Vagina (tissue), 2 donors: ENCODE measurements around the gene RAB3IL1. TPM values are rescaled to one million over a fixed set of nuclear protein-coding genes. Genes with fewer than 3 reads are reported as not detected.

ENCODE experiments used
- DNase-seq, 2 donors: peaks; one replicate each; pipeline ENCODE4 v3.0.0-alpha.2; 2017; ENCODE audit errors: extremely low spot score in 2 of 2
- H3K27ac ChIP-seq: fragments of 200-600 bp; sonication (generic); one replicate; pipeline ENCODE4 v1.5.1; 2019
- H3K27me3 ChIP-seq: fragments of 200-600 bp; sonication (generic); one replicate; pipeline ENCODE4 v1.5.1; 2019
- H3K36me3 ChIP-seq, 2 donors: fragments of 200-600 bp; sonication (generic); one replicate each; pipeline ENCODE4 v1.5.1; 2017 to 2019
- H3K4me1 ChIP-seq: fragments of 200-600 bp; sonication (generic); one replicate; pipeline ENCODE4 v1.5.1; 2019
- H3K4me3 ChIP-seq, 2 donors: fragments of 200-600 bp; sonication (generic); 1 replicate in 1 of 2; 2 replicates in 1 of 2; pipeline ENCODE4 v1.5.1; 2016 to 2019
- H3K9me3 ChIP-seq: fragments of 200-600 bp; sonication (generic); one replicate; pipeline ENCODE4 v1.5.1; 2019
- POLR2A ChIP-seq, 2 donors: fragments of 450-650 bp; IDR thresholded peaks; one replicate each; pipeline ENCODE4 v1.6.1; 2017; ENCODE audit warnings: antibody characterized with exemption in 2 of 2, mild to moderate bottlenecking in 2 of 2, moderate library complexity in 2 of 2
- POLR2AphosphoS5 ChIP-seq, 2 donors: sonication (generic); formaldehyde crosslinking; IDR thresholded peaks; one replicate each; pipeline ENCODE4 v1.9.0; 2017; ENCODE audit warnings: antibody characterized with exemption in 2 of 2, mild to moderate bottlenecking in 2 of 2, low read depth in 1 of 2; ENCODE audit not compliant: insufficient read depth in 1 of 2
- intact Hi-C: fragments of 100-400 bp; cut with DNase I; formaldehyde crosslinking; loops from one replicate; pipeline ENCODE4 v1.15.1; 2023
- total RNA-seq: library from RNA; depleted of rRNA; stranded (reverse); fragments of >200 nt; gene quantifications from one replicate; pipeline ENCODE4 v1.2.3, GENCODE V29; 2016
- TF ChIP-seq, protein P1 (sequence below), 3 experiments: fragments of 450-650 bp in 2 of 3; fragments of 200-600 bp in 1 of 3; sonication (generic) in 1 of 3; IDR thresholded peaks; one replicate each; pipeline ENCODE4 v1.5.1; 2017 to 2019; ENCODE audit warnings: antibody characterized with exemption in 3 of 3, mild to moderate bottlenecking in 2 of 3, moderate library complexity in 2 of 3

Gene RAB3IL1
- total RNA-seq, 1 donor from 2014 or later: 32.2 TPM

- intact Hi-C loops: no loop called here
- Histone ChIP-seq H3K4me3 (no peak overlapping the region), H3K36me3 (peaks cover 0 to 14% of the 10 kb centered on the region in 2 donors), H3K9me3 (no peaks in the 10 kb centered on the region), H3K4me1 (peaks cover 2% of the 10 kb centered on the region), H3K27ac (no peak overlapping the region), H3K27me3 (no peaks in the 10 kb centered on the region)
- no peak for DNase-seq
- TF ChIP-seq POLR2A (IDR thresholded peaks at IDR 0.05) (no peak), POLR2AphosphoS5 (IDR thresholded peaks at IDR 0.05; ENCODE audit: insufficient read depth in 1 of 2, low read depth in 1 of 2) (no peak)
- TF ChIP-seq, protein P1, sequence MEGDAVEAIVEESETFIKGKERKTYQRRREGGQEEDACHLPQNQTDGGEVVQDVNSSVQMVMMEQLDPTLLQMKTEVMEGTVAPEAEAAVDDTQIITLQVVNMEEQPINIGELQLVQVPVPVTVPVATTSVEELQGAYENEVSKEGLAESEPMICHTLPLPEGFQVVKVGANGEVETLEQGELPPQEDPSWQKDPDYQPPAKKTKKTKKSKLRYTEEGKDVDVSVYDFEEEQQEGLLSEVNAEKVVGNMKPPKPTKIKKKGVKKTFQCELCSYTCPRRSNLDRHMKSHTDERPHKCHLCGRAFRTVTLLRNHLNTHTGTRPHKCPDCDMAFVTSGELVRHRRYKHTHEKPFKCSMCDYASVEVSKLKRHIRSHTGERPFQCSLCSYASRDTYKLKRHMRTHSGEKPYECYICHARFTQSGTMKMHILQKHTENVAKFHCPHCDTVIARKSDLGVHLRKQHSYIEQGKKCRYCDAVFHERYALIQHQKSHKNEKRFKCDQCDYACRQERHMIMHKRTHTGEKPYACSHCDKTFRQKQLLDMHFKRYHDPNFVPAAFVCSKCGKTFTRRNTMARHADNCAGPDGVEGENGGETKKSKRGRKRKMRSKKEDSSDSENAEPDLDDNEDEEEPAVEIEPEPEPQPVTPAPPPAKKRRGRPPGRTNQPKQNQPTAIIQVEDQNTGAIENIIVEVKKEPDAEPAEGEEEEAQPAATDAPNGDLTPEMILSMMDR (IDR thresholded peaks at IDR 0.05): no peak
Observed at GRCh38 chr11:61854966-61855714, 62.2 kb downstream of the RAB3IL1 start.

DNA sequence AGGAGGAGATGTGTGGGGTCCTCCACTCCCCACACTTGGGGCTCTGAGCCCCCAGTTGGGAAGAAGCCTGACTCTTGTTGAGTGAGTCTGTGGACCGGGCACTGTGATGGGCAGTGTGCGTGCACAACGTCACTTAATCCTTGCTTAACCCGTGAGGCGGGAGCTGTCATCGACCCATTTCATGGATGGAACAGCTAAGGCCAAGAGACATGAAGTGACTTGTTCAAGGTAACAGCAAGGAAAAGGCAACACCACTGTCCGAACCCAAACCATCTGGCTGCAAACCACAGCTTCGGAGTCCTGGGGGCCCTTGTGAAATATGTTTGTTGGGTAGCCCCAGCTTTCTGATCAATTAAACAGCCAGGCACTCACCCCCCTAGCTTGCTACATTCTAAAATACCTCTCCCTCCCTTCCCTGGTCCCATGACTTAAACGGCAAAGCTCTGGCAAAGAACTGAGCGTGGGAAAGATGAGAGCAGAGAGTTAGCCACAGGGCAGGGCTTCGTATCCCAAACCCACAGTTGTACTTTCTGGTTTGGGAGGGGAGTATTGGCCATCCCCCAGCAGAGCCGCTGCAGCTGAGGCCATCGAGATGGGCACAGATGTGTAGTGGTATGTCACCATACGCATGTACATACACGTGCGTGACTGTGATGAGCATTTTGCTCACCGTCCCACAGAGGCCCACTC, 63.0 kb downstream of the RAB3IL1 start:
- no peak overlapping the region for H3K4me3 ChIP-seq
- DNase-seq: no peak
- intact Hi-C loops: no loop called here
- TF ChIP-seq POLR2A (IDR thresholded peaks at IDR 0.05): no peak
- no peak for TF ChIP-seq POLR2AphosphoS5 (IDR thresholded peaks at IDR 0.05; ENCODE audit: insufficient read depth in 1 of 2, low read depth in 1 of 2)
- TF ChIP-seq, protein P1 (IDR thresholded peaks at IDR 0.05): no peak
- no peaks in the 10 kb centered on the region for H3K9me3 ChIP-seq
- no peak overlapping the region for H3K27ac ChIP-seq
- H3K27me3 ChIP-seq: no peaks in the 10 kb centered on the region
- peaks cover 0 to 21% of the 10 kb centered on the region in 2 donors for H3K36me3 ChIP-seq
- H3K4me1 ChIP-seq: no peaks in the 10 kb centered on the region

DNA sequence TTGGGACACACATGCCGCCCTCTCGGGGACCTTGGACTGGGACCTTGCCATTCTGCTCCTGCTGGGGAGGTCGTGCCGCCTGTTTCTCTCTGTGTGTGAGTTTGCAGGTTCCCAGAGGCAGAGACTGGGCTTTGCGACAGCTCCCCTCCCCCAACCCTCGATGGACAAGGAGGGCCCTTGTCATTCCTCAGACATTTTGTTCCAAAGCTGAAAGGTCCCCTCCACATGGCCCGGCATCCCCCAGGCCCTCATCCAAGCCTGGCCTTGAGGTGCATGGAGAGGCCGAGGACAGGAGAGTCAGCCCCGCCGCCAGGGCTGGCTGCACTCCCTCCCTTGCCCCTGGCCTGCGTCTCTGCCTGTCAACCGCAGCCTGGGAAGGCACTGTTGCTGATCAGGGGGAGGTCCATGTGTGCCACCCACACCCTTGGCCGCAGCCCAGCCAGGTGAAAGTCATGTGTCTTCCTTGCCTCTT, 63.6 kb downstream of the RAB3IL1 start:
- no peak overlapping the region for H3K27ac ChIP-seq
- intact Hi-C loops: no loop called here
- H3K36me3 ChIP-seq: peaks cover 0 to 27% of the 10 kb centered on the region in 2 donors
- DNase-seq: no peak
- H3K9me3 ChIP-seq: no peaks in the 10 kb centered on the region
- no peaks in the 10 kb centered on the region for H3K27me3 ChIP-seq
- no peak overlapping the region for H3K4me3 ChIP-seq
- no peaks in the 10 kb centered on the region for H3K4me1 ChIP-seq
- no peak for TF ChIP-seq POLR2AphosphoS5 (IDR thresholded peaks at IDR 0.05; ENCODE audit: insufficient read depth in 1 of 2, low read depth in 1 of 2)
- TF ChIP-seq POLR2A (IDR thresholded peaks at IDR 0.05): no peak
- TF ChIP-seq, protein P1 (IDR thresholded peaks at IDR 0.05): no peak

- Histone ChIP-seq H3K4me1 (no peaks in the 10 kb centered on the region), H3K4me3 (no peak overlapping the region), H3K27ac (no peak overlapping the region), H3K27me3 (no peaks in the 10 kb centered on the region), H3K36me3 (peaks cover 0 to 34% of the 10 kb centered on the region in 2 donors), H3K9me3 (no peaks in the 10 kb centered on the region)
- intact Hi-C loops: no loop called here
- TF ChIP-seq, protein P1 (IDR thresholded peaks at IDR 0.05): no peak
- TF ChIP-seq POLR2AphosphoS5 (IDR thresholded peaks at IDR 0.05; ENCODE audit: insufficient read depth in 1 of 2, low read depth in 1 of 2): no peak
- no peak for TF ChIP-seq POLR2A (IDR thresholded peaks at IDR 0.05)
- DNase-seq: no peak
Observed at GRCh38 chr11:61851900-61852295, 65.5 kb downstream of the RAB3IL1 start.
